GM06990 (cell line): ENCODE measurements around the gene PLB1.

Experiments
- DNase-seq: peaks from one replicate; pipeline ENCODE4 v3.0.0-alpha.2; 2011; ENCODE audit not compliant: insufficient read length; ENCODE audit errors: extremely low read depth
- H3K27me3 ChIP-seq: replicated peaks from 2 replicates; pipeline ENCODE4 v1.6.0; 2011; ENCODE audit warnings: low read length; ENCODE audit not compliant: control insufficient read depth, insufficient read depth
- H3K36me3 ChIP-seq: 2 replicates; pipeline ENCODE4 v1.5.1; 2011; ENCODE audit warnings: low read length; ENCODE audit not compliant: control insufficient read depth, insufficient read depth
- H3K4me3 ChIP-seq: replicated peaks from 2 replicates; pipeline ENCODE4 v1.5.1; 2011; ENCODE audit warnings: low read depth, mild to moderate bottlenecking, control low read depth, low read length
- CTCF ChIP-seq: IDR thresholded peaks from 2 replicates; pipeline ENCODE4 v1.5.1; 2011; ENCODE audit warnings: low read length, control low read depth, mild to moderate bottlenecking, inconsistent platforms; ENCODE audit not compliant: insufficient read depth, poor library complexity, severe bottlenecking

Gene PLB1

GRCh38 chr2:28449126-28449487, 46.8 kb upstream of the PLB1 start:
- TF ChIP-seq CTCF: no peak
- Histone ChIP-seq H3K27me3 (peaks cover 2% of the 10 kb centered on the region; the same call in 1 of the 2 replicates), H3K36me3 (no peaks in the 10 kb centered on the region), H3K4me3 (no peak overlapping the region)
- DNase-seq: no peak

DNA sequence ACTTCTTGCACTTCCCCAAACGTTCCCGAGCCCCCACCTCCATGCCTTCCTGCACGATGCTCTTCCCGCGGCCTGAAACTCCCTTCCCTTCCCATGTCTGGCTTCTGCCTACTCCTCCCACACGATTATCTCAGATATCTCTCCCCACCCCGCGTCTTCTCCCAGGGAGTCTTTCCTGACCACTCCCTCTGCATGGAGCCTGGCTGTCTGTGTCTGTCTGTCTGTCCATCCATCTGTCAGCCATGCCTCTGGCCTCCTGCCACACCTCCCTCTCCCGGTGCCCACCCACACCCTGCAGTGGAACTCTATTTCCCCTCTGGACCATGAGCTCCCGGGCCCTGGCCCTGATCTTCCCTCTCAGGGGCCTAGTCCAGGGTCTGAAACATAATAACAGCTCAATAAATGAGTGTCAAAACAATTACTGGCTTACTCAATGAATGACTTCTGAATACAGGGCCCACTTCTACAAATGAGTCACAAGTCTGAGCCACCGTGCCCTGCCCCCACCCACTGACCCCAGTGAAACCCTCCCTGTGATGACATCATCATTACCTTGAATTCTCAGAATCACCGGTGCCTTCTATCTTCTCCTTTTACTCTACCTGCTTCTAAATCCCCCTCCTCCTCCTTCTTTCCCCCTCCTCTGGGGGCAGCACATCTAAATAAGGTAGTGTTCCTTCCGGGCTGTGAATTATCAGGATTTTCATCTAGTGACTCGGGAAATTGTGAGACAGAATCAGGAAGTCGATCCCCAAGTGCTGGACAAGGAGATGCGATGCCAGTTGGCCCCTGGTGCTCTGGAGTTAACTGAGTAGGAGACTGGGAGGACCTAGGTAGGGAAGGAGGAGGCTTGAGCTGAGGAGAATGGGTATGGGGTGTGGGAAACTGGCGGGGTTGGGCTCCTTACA, 46.1 kb upstream of the PLB1 start:
- DNase-seq: peak; percentile 50
- no peak for TF ChIP-seq CTCF
- Histone ChIP-seq H3K27me3 (peaks cover 2% of the 10 kb centered on the region; the same call in 1 of the 2 replicates), H3K4me3 (no peak overlapping the region), H3K36me3 (no peaks in the 10 kb centered on the region)

DNA sequence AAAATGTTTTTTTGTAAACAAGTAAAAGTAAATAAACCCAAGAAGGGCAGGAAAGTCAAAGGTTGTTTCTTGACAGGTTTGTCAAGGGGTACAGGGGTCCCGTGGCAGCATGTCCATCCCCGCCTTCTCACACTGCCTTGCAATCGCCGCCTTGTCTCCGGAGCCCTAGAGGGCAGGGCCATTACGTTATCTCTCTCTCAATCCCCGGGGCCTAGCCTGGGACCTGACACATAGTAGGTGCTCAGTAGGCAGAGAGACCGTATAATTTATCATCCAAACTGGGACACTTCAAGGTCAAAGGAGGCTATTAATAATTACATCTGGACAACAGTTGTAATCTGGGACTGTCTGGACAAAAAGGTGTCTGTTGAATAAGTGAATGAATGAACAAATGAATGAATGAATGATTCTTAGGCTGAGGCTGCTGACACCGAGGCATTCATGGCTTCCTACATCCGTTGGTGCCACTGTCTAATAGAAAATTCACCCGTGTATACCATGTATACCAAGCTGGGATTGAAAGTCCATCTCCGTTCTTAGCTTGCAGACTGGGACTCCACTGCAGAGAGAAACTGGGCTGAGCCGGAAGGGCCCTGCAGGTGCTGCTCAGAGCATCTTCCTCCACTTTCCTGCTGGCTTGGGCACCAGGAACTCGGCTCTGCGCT, 44.8 kb upstream of the PLB1 start:
- Histone ChIP-seq H3K27me3 (no peaks in the 10 kb centered on the region; the same call in 1 of the 2 replicates), H3K36me3 (no peaks in the 10 kb centered on the region), H3K4me3 (no peak overlapping the region)
- TF ChIP-seq CTCF: no peak
- no peak for DNase-seq

GRCh38 chr2:28451793-28452533, 43.9 kb upstream of the PLB1 start:
- Histone ChIP-seq H3K4me3 (no peak overlapping the region), H3K27me3 (no peaks in the 10 kb centered on the region; the same call in 1 of the 2 replicates), H3K36me3 (no peaks in the 10 kb centered on the region)
- no peak for DNase-seq
- no peak for TF ChIP-seq CTCF

GRCh38 chr2:28452534-28453081, 43.3 kb upstream of the PLB1 start:
- DNase-seq: peak; percentile 39
- no peaks in the 10 kb centered on the region; the same call in 1 of the 2 replicates for H3K27me3 ChIP-seq

More at GRCh38 chr2:28452534-28453081, 43.3 kb upstream of the PLB1 start:
- peak; percentile 94 for TF ChIP-seq CTCF
- no peak overlapping the region for H3K4me3 ChIP-seq
- no peaks in the 10 kb centered on the region for H3K36me3 ChIP-seq
